Nephron progenitor cell (in vitro differentiated cells): ENCODE results near the gene PRPSAP2.
A peak's percentile ranks its signal among the peaks of the same experiment; 100 is the strongest.

Experiments used
- DNase-seq: peaks from one replicate; pipeline ENCODE4 v3.0.0; 2021
- H3K27ac Mint-ChIP-seq: 2 replicates; pipeline ENCODE4 v1.8.0; 2021; ENCODE audit warnings: mild to moderate bottlenecking, moderate library complexity, mixed read lengths
- H3K27me3 Mint-ChIP-seq: 2 replicates; pipeline ENCODE4 v1.8.0; 2021; ENCODE audit warnings: mild to moderate bottlenecking, low read depth, mixed read lengths; ENCODE audit not compliant: poor library complexity
- H3K36me3 Mint-ChIP-seq: 2 replicates; pipeline ENCODE4 v1.8.0; 2021; ENCODE audit warnings: low read depth, mixed read lengths
- H3K4me1 Mint-ChIP-seq: 2 replicates; pipeline ENCODE4 v1.8.0; 2021; ENCODE audit warnings: mixed read lengths
- H3K4me3 Mint-ChIP-seq: 2 replicates; pipeline ENCODE4 v1.8.0; 2021; ENCODE audit warnings: mild to moderate bottlenecking, moderate library complexity, mixed read lengths
- H3K9me3 Mint-ChIP-seq: 2 replicates; pipeline ENCODE4 v1.8.0; 2021; ENCODE audit warnings: mild to moderate bottlenecking, moderate library complexity, mixed read lengths
- TF ChIP-seq, protein P1 (sequence below): fragments of 200-600 bp; sonication (generic); IDR thresholded peaks from 2 replicates; pipeline ENCODE4 v1.5.0; 2021; ENCODE audit warnings: antibody characterized with exemption

Gene PRPSAP2

DNA sequence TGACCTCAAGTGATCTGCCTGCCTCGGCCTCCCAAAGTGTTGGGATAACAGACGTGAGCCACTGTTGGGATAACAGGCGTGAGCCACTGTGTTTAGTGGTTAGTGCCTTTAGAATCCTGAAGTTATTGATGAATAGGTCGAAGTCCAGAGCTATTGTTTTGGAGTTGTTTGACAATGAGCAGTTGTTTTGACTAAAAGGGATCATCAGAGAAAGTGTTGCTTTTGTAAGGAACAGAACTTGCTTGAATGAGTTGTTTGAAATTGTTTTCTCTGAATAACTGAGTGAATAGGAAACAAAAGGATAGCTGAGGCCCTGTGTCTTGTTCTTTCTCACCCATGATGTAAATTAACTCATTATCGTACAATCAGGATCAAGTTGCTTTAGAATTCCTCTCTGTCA lies 46.6 kb downstream of the PRPSAP2 start:
- DNase-seq, result no peak
- TF ChIP-seq, protein P1, sequence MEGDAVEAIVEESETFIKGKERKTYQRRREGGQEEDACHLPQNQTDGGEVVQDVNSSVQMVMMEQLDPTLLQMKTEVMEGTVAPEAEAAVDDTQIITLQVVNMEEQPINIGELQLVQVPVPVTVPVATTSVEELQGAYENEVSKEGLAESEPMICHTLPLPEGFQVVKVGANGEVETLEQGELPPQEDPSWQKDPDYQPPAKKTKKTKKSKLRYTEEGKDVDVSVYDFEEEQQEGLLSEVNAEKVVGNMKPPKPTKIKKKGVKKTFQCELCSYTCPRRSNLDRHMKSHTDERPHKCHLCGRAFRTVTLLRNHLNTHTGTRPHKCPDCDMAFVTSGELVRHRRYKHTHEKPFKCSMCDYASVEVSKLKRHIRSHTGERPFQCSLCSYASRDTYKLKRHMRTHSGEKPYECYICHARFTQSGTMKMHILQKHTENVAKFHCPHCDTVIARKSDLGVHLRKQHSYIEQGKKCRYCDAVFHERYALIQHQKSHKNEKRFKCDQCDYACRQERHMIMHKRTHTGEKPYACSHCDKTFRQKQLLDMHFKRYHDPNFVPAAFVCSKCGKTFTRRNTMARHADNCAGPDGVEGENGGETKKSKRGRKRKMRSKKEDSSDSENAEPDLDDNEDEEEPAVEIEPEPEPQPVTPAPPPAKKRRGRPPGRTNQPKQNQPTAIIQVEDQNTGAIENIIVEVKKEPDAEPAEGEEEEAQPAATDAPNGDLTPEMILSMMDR, result no peak
- Mint-ChIP-seq H3K36me3 (peaks cover 77% of the 10 kb centered on the region), H3K4me3 (no peak overlapping the region), H3K9me3 (peaks cover 1% of the 10 kb centered on the region), H3K27ac (peak overlapping the region; percentile 87), H3K27me3 (peaks cover 3% of the 10 kb centered on the region), H3K4me1 (peaks cover 5% of the 10 kb centered on the region)

DNA sequence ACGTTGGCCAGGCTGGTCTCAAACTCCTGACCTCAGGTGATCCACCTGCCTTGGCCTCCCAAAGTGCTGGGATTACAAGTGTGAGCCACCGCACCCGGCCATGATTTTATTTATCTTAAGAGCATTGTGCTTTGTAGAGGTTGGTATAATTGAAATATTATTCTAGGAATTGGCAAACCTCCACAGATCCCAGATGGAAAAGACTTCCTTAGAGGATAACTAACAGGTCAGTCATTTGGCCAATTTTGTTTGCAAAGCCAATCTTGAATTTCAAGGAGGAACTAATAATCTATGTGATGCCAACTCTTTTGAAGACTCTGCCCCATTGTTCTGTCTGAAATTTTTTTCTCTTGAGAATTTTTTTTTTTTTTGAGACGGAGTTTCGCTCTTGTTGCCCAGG lies 47.3 kb downstream of the PRPSAP2 start:
- H3K4me1 Mint-ChIP-seq, result peaks cover 5% of the 10 kb centered on the region
- H3K9me3 Mint-ChIP-seq, result no peaks in the 10 kb centered on the region
- DNase-seq, result no peak
- no peak overlapping the region for H3K4me3 Mint-ChIP-seq
- no peak overlapping the region for H3K27ac Mint-ChIP-seq
- TF ChIP-seq, protein P1, result no peak
- H3K27me3 Mint-ChIP-seq, result peaks cover 3% of the 10 kb centered on the region
- H3K36me3 Mint-ChIP-seq, result peaks cover 79% of the 10 kb centered on the region

DNA sequence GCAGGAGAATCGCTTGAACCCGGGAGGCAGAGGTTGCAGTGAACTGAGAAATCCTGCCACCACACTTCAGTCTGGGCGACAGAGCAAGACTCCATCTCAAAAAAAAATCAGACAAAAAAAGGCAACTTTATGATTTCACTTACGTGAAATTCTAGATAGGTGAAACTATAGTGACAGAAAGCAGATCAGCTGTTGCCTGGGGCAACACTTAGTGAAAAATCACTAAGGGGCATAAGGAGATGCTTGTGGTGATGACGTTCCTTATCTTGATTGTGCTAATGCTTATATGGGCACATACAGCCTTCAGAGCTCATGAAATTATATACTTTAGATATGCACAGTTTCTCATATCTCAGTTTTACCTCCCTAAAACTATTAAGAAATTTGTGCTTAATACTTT lies 52.4 kb downstream of the PRPSAP2 start:
- H3K27ac Mint-ChIP-seq, result no peak overlapping the region
- TF ChIP-seq, protein P1, result no peak

DNA sequence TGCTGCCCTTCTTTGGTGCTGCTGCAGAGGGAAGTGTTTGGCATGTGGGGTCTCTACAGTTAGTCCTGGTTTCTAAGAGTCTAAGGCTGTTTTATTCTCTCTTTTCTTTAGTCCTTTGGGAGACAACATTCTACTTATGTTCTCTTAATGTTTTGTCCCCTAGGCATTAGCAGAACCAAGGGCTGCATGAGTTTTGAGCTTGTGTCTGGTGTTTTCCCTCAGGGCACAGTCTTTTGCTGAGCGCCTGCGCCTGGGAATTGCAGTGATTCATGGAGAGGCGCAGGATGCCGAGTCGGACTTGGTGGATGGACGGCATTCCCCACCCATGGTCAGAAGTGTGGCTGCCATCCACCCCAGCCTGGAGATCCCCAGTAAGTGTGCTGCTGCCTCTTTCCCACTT lies 53.0 kb downstream of the PRPSAP2 start:
- Mint-ChIP-seq H3K27ac (peak overlapping the region; percentile 58), H3K36me3 (peaks cover 86% of the 10 kb centered on the region), H3K9me3 (no peaks in the 10 kb centered on the region), H3K4me1 (peaks cover 5% of the 10 kb centered on the region), H3K27me3 (peaks cover 3% of the 10 kb centered on the region), H3K4me3 (no peak overlapping the region)
- DNase-seq, result no peak
- TF ChIP-seq, protein P1, result no peak

More for the DNA sequence above, 52.4 kb downstream of the PRPSAP2 start:
- H3K36me3 Mint-ChIP-seq, result peaks cover 86% of the 10 kb centered on the region
- no peak overlapping the region for H3K4me3 Mint-ChIP-seq
- H3K9me3 Mint-ChIP-seq, result no peaks in the 10 kb centered on the region
- peaks cover 3% of the 10 kb centered on the region for H3K27me3 Mint-ChIP-seq
- no peak for DNase-seq
- H3K4me1 Mint-ChIP-seq, result peaks cover 5% of the 10 kb centered on the region

DNA sequence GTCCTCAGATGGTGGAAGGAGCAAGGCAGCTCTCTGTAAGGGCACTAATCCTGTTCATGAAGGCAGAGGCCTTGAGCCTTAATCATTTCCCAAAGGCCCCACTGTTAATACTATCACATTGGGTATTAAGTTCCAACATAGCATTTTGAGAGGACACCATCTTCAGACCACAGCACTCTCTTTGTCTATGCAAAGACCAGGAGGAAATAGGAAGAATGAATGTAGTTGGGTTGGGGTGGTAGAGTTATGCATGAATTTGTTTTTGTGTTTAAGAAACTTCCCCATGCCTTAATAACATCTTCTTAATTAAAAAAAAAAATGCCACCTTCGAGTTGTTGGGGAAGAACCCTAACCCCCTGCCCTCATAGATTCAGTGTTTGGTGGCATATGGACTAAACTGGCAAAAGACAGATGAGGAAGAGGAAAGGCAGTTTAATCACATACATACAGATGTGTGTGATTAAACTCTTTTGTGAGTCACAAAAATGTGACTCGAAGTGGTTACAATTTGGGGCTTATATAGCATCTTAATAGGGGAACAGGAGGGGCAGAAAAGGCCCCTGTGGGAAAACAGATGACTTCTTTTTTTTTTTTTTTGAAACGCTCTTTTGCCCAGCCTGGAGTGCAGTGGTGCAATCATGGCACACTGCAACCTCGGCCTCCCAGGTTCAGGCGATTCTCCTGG lies 59.0 kb downstream of the PRPSAP2 start:
- DNase-seq, result no peak
- H3K4me3 Mint-ChIP-seq, result no peak overlapping the region

More for the DNA sequence above, 59.0 kb downstream of the PRPSAP2 start:
- peaks cover 71% of the 10 kb centered on the region for H3K36me3 Mint-ChIP-seq
- H3K9me3 Mint-ChIP-seq, result no peaks in the 10 kb centered on the region
- no peaks in the 10 kb centered on the region for H3K27me3 Mint-ChIP-seq
- H3K27ac Mint-ChIP-seq, result no peak overlapping the region
- TF ChIP-seq, protein P1, result no peak
- H3K4me1 Mint-ChIP-seq, result peaks cover 10% of the 10 kb centered on the region
